ENCODE data around the gene RP9.

- TF ChIP-seq CTCF (conservative IDR thresholded peaks at IDR 0.05; ENCODE audit: low read depth, low read length), result no peak
- TF ChIP-seq POLR2A (IDR thresholded peaks at IDR 0.05; ENCODE audit: low read depth, low read length), result no peak
- TF ChIP-seq RAD21 (IDR thresholded peaks at IDR 0.05; ENCODE audit: low read length), result no peak
- TF ChIP-seq SMC3 (IDR thresholded peaks at IDR 0.05; ENCODE audit: low read depth, low read length), result no peak
- TF ChIP-seq MAFK (IDR thresholded peaks at IDR 0.05; ENCODE audit: low read depth, low read length), result no peak
- TF ChIP-seq FOS (IDR thresholded peaks at IDR 0.05; ENCODE audit: low read depth, low read length), result no peak
- no peak for TF ChIP-seq RFX5 (IDR thresholded peaks at IDR 0.05; ENCODE audit: low read depth, low read length)
- no peak for TF ChIP-seq USF2 (IDR thresholded peaks at IDR 0.05; ENCODE audit: low read depth, low read length)
- TF ChIP-seq MXI1 (IDR thresholded peaks at IDR 0.05; ENCODE audit: borderline replicate concordance, low read depth, low read length), result no peak
- TF ChIP-seq RCOR1 (IDR thresholded peaks at IDR 0.05; ENCODE audit: insufficient replicate concordance, low read length), result no peak
- TF ChIP-seq NFE2L2 (IDR thresholded peaks at IDR 0.05; ENCODE audit: low read depth, low read length), result no peak
Observed at GRCh38 chr7:33108554-33109004, 625 bp downstream of the RP9 start.
